Uterus (tissue), 2 donors: ENCODE data around the gene GASK1A.

Source experiments
- CTCF ChIP-seq, 4 experiments: fragments of 200-600 bp in 2 of 4; fragments of 450-650 bp in 2 of 4; sonication (generic) in 2 of 4; IDR thresholded peaks; one replicate each; pipeline ENCODE4 v1.5.1; 2016 to 2019; ENCODE audit warnings: antibody characterized with exemption in 4 of 4, mild to moderate bottlenecking in 2 of 4, moderate library complexity in 1 of 4
- POLR2A ChIP-seq, 2 donors: fragments of 450-650 bp; IDR thresholded peaks; one replicate each; pipeline ENCODE4 v1.6.1; 2016; ENCODE audit warnings: antibody characterized with exemption in 2 of 2, mild to moderate bottlenecking in 1 of 2, moderate library complexity in 1 of 2

- TF ChIP-seq CTCF (IDR thresholded peaks at IDR 0.05), result no peak
- TF ChIP-seq POLR2A (IDR thresholded peaks at IDR 0.05), result no peak
These were observed 35.1 kb downstream of the GASK1A start for GRCh38 chr3:43014241-43014640.
